HG03460 (cell line): ENCODE measurements around the gene PARP4.
"Not testable (repeated sequence)": the region's sequence is repeated elsewhere in the genome, so short reads cannot be mapped to it uniquely, and the experiment has no call there.

Experiments used
- ATAC-seq: cut with Tn5 transposase; IDR thresholded peaks from one replicate; pipeline ENCODE4 v1.9.1; 2021; ENCODE audit not compliant: unreplicated experiment

PARP4 gene

GRCh38 chr13:24512197-24512907, at the start of gene PARP4:
TSS of gene PARP4 (minus strand) at chr13:24512778. CDS start at chr13:24503776, 9,002 bp downstream.
- peak; percentile 69 for ATAC-seq

- ATAC-seq, result not testable (repeated sequence)
Observed at GRCh38 chr13:24560579-24561187, 48.1 kb upstream of the PARP4 start.

GRCh38 chr13:24559431-24560218, 47.0 kb upstream of the PARP4 start:
- ATAC-seq, result not testable (repeated sequence)

GRCh38 chr13:24557081-24557480, 44.5 kb upstream of the PARP4 start:
- no peak for ATAC-seq

- ATAC-seq, result not testable (repeated sequence)
Observed at GRCh38 chr13:24553892-24554291, 41.3 kb upstream of the PARP4 start.

- ATAC-seq, result peak; percentile 48
Observed at GRCh38 chr13:24541476-24542352, 29.1 kb upstream of the PARP4 start.

DNA sequence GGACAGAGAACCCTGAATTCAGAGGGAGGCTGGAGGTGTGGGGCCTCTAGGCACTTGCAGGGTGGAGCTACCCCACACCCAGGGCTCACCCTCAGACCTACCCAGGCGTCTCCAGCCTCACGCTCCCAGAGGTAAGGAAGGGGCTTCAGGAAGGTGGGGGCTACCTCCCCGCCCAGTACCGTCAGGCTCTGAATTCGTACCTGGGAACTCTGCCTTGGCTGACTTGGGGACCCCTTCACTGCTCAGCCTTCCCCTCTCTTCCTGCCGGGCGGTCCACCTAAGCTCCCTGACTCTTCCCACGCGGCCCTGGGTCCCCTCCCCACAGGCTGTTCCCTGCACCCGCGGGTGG, 28.5 kb upstream of the PARP4 start:
- no peak for ATAC-seq

- ATAC-seq, result no peak
Observed at GRCh38 chr13:24540236-24541126, 27.9 kb upstream of the PARP4 start.

GRCh38 chr13:24539500-24540165, 27.1 kb upstream of the PARP4 start:
- no peak for ATAC-seq

GRCh38 chr13:24529478-24529877, 16.9 kb upstream of the PARP4 start:
- no peak for ATAC-seq

- ATAC-seq, result no peak
Observed at GRCh38 chr13:24528816-24529398, 16.3 kb upstream of the PARP4 start.

DNA sequence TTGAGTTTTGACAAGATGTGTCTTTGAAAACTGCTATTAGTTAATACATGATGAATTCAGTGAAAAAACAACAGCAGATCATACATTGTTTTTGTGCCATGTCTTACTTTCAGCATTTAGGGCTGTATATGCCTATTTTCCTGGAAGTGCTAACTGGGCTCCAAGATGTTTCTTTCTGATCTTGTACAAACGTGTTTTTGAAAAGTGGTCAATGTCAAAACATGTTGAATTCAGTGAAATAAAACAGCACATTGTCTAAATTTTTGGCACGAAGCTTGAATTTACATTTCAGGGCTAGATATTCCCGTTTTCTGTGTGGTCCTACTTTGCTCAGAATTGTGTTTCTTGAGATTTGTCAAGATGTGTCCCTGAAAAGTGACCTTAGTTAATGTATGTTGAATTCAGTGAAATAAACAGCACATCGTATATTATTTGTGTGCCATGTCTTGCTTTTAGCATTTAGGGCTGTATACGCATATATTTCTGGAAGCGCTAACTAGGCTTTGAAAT, 14.7 kb upstream of the PARP4 start:
- ATAC-seq, result no peak

- no peak for ATAC-seq
Observed at GRCh38 chr13:24520733-24521132, 8.2 kb upstream of the PARP4 start.

- ATAC-seq, result no peak
Observed at GRCh38 chr13:24516919-24517318, 4.3 kb upstream of the PARP4 start.

DNA sequence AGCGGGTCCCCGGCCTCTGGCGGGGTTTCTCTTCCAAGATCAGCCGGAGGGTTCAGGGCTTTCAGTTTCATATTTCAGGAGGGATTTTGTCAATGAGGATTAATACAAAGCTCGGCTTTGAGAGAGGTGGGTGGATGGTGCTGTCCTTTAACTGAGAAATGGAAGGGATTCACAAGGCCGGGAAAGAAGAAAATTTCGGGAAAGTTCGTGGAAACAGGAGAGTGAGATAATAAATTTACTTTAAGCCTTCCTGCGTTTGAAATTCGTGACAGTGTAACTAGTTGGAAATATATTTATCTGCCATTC, 283 bp upstream of the PARP4 start:
- ATAC-seq, result no peak

DNA sequence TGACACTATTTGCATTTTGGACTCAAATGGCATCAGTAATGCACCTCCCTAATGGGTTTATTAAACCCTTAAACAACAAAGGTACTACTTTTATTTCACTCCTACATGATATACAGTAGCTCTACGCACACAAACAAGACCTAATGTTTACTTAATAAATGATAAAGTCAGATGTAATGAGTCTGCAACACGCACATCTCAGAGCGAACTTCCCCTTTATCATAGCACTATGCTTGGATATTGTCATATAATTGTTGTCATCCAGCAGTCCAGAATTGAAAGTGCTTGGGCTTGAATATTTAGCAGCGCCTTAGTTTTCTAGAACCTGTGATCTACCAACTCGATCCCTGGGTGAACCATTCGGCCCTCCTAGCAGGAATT, 772 bp downstream of the PARP4 start:
- ATAC-seq, result peak; percentile 11

- ATAC-seq, result peak; percentile 30
Observed at GRCh38 chr13:24511019-24511815, 1.4 kb downstream of the PARP4 start.

DNA sequence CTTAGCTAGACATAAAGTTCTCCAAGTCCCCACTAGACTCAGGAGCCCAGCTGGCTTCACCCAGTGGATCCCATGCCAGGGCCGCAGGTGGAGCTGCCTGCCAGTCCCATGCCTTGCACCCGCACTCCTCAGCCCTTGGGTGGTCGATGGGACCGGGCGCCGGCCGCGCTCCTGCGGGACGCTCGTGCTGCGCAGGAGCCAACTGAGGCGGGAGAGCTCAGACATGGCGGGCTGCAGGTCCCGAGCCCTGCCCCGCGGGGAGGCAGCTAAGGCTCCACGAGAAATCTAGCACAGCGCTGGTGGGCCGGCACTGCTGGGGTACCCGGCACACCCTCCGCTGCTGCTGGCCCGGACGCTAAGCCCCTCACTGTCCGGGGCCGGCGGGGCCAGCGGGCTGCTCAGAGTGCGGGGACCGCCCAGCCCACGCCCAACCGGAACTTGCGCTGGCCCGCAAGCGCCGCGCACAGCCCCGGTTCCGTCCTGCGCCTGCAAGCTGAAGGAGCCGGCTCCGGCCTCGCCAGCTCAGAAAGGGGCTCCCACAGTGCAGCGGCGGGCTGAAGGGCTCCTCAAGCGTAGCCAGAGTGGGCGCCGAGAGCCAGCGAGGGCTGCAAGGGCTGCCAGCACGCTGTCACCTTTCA, 5.8 kb downstream of the PARP4 start:
- no peak for ATAC-seq
